ENCODE measurements around the gene ASPSCR1.

The ASPSCR1 gene

GRCh38 chr17:82019690-82020571, 42.5 kb downstream of the ASPSCR1 start:
- TF ChIP-seq FOXP2 (optimal IDR thresholded peaks at IDR 0.05; ENCODE audit: borderline replicate concordance, extremely low read depth, extremely low read length, insufficient read depth): peak; percentile 22
- TF ChIP-seq SIN3A (IDR thresholded peaks at IDR 0.05; ENCODE audit: borderline replicate concordance, insufficient read depth, low read length): no peak

GRCh38 chr17:82020572-82021106, 43.2 kb downstream of the ASPSCR1 start:
- no peak for TF ChIP-seq POLR2AphosphoS5 (IDR thresholded peaks at IDR 0.05; ENCODE audit: low read depth, low read length)
- TF ChIP-seq FOXP2 (optimal IDR thresholded peaks at IDR 0.05; ENCODE audit: borderline replicate concordance, extremely low read depth, extremely low read length, insufficient read depth): no peak
- TF ChIP-seq SIN3A (IDR thresholded peaks at IDR 0.05; ENCODE audit: borderline replicate concordance, insufficient read depth, low read length): no peak
- TF ChIP-seq TAF1 (IDR thresholded peaks at IDR 0.05; ENCODE audit: borderline replicate concordance, insufficient read depth, low read length): no peak
- TF ChIP-seq REST (IDR thresholded peaks at IDR 0.05; ENCODE audit: insufficient read depth in 1 of 2, low read depth in 2 of 2, low read length in 2 of 2): no peak

GRCh38 chr17:82021107-82021899, 43.9 kb downstream of the ASPSCR1 start:
- no peak for TF ChIP-seq TAF1 (IDR thresholded peaks at IDR 0.05; ENCODE audit: borderline replicate concordance, insufficient read depth, low read length)

- TF ChIP-seq TAF1 (IDR thresholded peaks at IDR 0.05; ENCODE audit: borderline replicate concordance, insufficient read depth, low read length): peak; percentile 12; the same call in 1 of the 2 replicates
- no peak for TF ChIP-seq POLR2AphosphoS5 (IDR thresholded peaks at IDR 0.05; ENCODE audit: low read depth, low read length)
- 0 out of 2 replicates have a peak, but pooled peaks have one; percentile 14 for TF ChIP-seq SIN3A (IDR thresholded peaks at IDR 0.05; ENCODE audit: borderline replicate concordance, insufficient read depth, low read length)
Observed at GRCh38 chr17:82021900-82022309, 44.5 kb downstream of the ASPSCR1 start.

- TF ChIP-seq FOXP2 (optimal IDR thresholded peaks at IDR 0.05; ENCODE audit: borderline replicate concordance, extremely low read depth, extremely low read length, insufficient read depth) (no peak), REST (IDR thresholded peaks at IDR 0.05; ENCODE audit: insufficient read depth in 1 of 2, low read depth in 2 of 2, low read length in 2 of 2) (no peak), POLR2AphosphoS5 (IDR thresholded peaks at IDR 0.05; ENCODE audit: low read depth, low read length) (0 out of 2 replicates have a peak, but pooled peaks have one; percentile 40), TAF1 (IDR thresholded peaks at IDR 0.05; ENCODE audit: borderline replicate concordance, insufficient read depth, low read length) (no peak), SIN3A (IDR thresholded peaks at IDR 0.05; ENCODE audit: borderline replicate concordance, insufficient read depth, low read length) (peak; percentile 85; the same call in 1 of the 2 replicates)
Observed at GRCh38 chr17:82022310-82022980, 45.0 kb downstream of the ASPSCR1 start, which contains the start of gene CENPX. Gene CENPX (minus strand): TSS chr17:82022878. CDS start chr17:82022861, 17 bp downstream.

GRCh38 chr17:82022981-82023446, 45.6 kb downstream of the ASPSCR1 start, which contains the start of gene LRRC45:
Gene LRRC45 (plus strand): TSS chr17:82023305. CDS start chr17:82023644, 339 bp downstream.
- no peak for TF ChIP-seq FOXP2 (optimal IDR thresholded peaks at IDR 0.05; ENCODE audit: borderline replicate concordance, extremely low read depth, extremely low read length, insufficient read depth)
- TF ChIP-seq REST (IDR thresholded peaks at IDR 0.05; ENCODE audit: insufficient read depth in 1 of 2, low read depth in 2 of 2, low read length in 2 of 2): no peak
- TF ChIP-seq SIN3A (IDR thresholded peaks at IDR 0.05; ENCODE audit: borderline replicate concordance, insufficient read depth, low read length): no peak
- no peak for TF ChIP-seq POLR2AphosphoS5 (IDR thresholded peaks at IDR 0.05; ENCODE audit: low read depth, low read length)
- no peak for TF ChIP-seq TAF1 (IDR thresholded peaks at IDR 0.05; ENCODE audit: borderline replicate concordance, insufficient read depth, low read length)
